Fibroblast of the aortic adventitia (primary cell): ENCODE results near the gene JARID2. TPM values are rescaled to one million over a fixed set of nuclear protein-coding genes. Genes with fewer than 3 reads are reported as not detected.

Experiments used
- DNase-seq: peaks from one replicate; pipeline ENCODE4 v3.0.0-alpha.2; 2010; ENCODE audit warnings: low read depth
- H3K4me3 ChIP-seq: 2 replicates; pipeline ENCODE4 v1.5.1; 2011; ENCODE audit warnings: low read depth, mild to moderate bottlenecking, control low read depth, low read length, moderate library complexity
- CTCF ChIP-seq: IDR thresholded peaks from 2 replicates; pipeline ENCODE4 v1.5.1; 2011; ENCODE audit warnings: mild to moderate bottlenecking, low read length, control low read depth, inconsistent platforms; ENCODE audit not compliant: insufficient read depth
- total RNA-seq: library from RNA; depleted of rRNA; stranded (reverse); fragments of >200 nt; gene quantifications from 2 replicates; pipeline ENCODE4 v1.2.3, GENCODE V29; 2012; ENCODE audit warnings: low replicate concordance

Gene JARID2
- total RNA-seq, 1 donor, result 8.3 TPM

- no peak overlapping the region for H3K4me3 ChIP-seq
- no peak for TF ChIP-seq CTCF
- DNase-seq, result no peak
Measured at GRCh38 chr6:15434823-15435380, 189.0 kb downstream of the JARID2 start.

- TF ChIP-seq CTCF, result no peak
- DNase-seq, result no peak
- no peak overlapping the region for H3K4me3 ChIP-seq
Measured at GRCh38 chr6:15435468-15435867, 189.6 kb downstream of the JARID2 start.

GRCh38 chr6:15436451-15436850, 190.6 kb downstream of the JARID2 start:
- TF ChIP-seq CTCF, result no peak
- DNase-seq, result no peak
- no peak overlapping the region for H3K4me3 ChIP-seq

- no peak for TF ChIP-seq CTCF
- DNase-seq, result no peak
- no peak overlapping the region for H3K4me3 ChIP-seq
Measured at GRCh38 chr6:15437090-15437635, 191.3 kb downstream of the JARID2 start.

- H3K4me3 ChIP-seq, result no peak overlapping the region
- no peak for DNase-seq
- TF ChIP-seq CTCF, result no peak
Measured at GRCh38 chr6:15439410-15440025, 193.6 kb downstream of the JARID2 start.

- DNase-seq, result no peak
- TF ChIP-seq CTCF, result no peak
- no peak overlapping the region for H3K4me3 ChIP-seq
Measured at GRCh38 chr6:15440040-15440439, 194.2 kb downstream of the JARID2 start.
